HG03520 (cell line): ENCODE data around the gene PLPP7.

Experiments used
- ATAC-seq: cut with Tn5 transposase; IDR thresholded peaks from one replicate; pipeline ENCODE4 v1.9.1; 2021; ENCODE audit warnings: mild to moderate bottlenecking, moderate library complexity; ENCODE audit not compliant: unreplicated experiment

PLPP7 gene

DNA sequence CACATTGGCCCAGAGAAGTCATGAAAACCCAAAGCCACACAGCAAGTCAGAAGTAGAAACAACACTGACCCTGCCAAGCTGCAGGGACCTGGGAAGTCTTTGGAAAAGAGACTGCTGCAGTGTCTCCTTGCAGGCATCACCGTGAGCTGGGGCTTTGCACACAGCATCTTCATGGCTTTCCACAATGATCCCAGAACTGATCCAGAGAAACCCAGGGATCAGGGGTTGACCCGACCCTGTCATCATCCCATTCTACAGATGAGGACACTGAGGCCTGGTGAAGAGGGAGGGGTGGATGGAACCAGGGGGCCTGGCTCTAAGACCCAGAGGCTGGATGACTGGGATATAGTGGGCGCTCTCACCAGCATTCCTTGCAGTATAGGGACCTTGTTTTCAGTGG, 8.9 kb upstream of the PLPP7 start:
- ATAC-seq, result no peak

DNA sequence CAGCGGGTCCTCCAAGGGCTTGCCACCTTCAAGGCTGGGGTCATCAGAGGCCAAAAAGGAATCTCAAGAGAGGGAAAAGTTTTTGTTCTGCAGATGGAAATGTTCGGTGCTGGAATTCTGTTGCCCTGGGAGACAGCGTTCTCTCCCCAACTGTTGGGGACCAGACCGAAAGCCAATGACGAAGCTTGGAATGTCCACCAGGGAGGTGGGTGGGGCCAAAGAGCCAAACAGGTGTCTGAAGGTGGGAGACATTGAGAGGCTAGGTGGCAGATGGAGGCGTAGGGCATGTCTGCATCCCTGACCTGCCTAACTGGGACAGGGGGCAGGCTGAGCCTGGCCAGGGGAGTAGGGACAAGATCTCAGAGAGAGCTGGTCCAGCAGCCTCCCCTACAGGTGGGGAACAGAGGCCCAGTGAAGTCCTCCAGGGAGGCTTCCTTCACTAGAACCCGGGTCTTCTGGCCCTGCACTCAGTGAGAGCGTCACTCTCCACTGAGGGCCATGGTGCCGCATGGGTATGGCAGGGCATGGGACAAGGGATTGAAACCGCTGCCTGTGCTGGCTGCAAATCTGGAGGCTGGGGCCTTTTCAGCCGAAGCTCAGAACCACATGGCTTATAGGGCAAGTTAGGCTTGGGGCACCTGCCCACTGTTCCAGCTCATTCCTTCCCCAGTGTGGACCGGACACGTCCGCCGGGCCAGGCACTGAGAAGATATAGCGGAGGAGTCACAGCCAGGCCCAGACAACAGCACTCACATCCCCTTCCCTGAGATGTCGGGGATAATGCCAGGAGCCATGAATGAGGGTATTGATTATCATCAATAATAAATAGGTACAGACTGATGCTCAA, 8.2 kb upstream of the PLPP7 start:
- ATAC-seq, result no peak

DNA sequence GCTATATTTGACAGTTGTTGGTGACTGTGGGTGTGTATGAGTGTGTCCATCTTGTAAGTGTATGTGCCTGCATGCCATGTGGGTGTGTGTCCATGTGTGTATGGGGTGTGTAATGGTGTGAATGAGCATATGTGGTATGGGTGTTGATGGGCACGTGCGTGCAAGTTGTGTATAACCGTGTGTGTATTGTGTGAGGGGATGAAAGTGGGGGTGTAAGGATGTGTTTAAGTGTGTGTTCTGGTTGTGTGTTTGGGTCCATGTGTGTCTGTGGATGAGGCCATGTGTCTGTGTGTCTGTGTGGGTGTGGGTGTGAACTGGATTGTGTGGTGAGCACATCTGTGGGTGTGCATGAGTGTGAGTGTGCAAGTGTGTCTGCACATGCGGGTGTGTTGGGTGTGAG, 7.3 kb upstream of the PLPP7 start:
- no peak for ATAC-seq

DNA sequence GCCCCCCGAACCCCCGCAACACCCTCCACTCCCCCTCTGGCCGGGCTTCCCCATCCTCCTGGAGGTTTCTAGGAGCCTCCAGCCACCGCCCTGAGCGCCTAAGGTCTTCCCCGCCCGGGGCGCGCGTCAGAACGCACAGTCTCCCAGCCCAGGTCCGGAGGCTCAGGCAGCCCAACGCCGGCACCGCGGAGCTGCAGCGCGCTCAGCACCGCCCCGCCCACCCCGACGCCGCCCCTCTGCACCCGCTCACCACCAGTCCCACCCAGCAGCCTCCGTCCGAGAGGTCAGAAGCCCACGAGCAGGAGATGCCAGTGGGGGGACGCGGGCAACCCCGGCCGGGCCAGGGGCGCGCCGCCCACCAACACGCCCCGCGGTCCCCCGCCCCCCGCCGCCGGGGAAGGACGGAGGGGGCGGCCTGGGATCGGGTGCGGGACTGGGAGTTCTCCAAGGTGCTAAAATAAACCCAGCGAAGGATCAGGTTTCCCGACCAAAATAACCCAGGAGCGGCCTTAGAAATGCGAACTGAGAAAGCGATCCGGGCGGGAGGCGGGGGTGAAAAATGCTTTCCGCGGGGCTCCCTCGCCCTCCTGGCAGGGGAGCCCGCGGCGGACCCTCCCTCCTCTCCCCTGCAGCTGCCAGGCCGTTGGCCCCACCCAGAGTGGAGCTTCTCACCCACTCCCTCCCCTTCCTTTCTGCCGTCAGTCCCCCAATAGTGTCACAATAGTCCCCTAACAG, 6.7 kb upstream of the PLPP7 start:
- no peak for ATAC-seq

DNA sequence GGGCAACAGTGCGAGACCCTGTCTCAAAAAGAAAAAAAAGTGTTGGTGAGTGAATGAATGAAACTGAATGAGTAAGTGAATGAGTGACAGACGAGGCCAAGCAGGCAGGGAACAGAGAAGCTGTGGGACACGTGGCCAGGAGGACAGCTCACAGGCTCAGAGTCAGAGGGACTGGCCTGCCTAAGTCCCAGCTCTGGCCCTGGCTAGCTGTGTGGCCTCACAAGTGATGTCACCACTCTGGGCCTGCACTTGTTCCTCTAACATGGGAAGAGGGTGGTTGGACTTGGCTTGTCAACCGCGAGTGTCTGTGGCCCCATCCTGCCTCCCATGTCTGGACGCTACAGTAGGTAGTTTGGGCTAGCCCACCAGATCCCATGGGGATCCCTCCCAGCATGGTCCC, 4.7 kb upstream of the PLPP7 start:
- ATAC-seq, result no peak

DNA sequence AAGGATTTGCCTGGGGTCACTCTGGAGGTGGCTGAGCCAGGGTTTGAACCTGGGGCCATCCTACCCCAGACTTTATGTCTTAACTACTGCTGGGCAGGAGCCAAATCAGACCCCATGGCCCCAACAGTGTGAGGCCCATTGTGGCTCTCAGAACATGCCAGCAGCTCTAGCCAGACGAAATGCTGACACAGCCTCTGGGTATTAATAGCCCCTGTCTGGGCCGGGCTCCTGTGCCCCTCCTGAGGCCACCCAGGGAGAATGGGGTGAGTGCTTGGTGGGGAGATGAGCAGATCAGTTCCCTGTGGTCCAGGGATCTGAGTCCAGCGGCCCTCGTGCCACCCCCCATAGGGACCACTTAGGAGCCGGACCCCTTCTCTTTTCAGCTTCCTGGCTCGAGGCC, 2.2 kb upstream of the PLPP7 start:
- ATAC-seq, result no peak

DNA sequence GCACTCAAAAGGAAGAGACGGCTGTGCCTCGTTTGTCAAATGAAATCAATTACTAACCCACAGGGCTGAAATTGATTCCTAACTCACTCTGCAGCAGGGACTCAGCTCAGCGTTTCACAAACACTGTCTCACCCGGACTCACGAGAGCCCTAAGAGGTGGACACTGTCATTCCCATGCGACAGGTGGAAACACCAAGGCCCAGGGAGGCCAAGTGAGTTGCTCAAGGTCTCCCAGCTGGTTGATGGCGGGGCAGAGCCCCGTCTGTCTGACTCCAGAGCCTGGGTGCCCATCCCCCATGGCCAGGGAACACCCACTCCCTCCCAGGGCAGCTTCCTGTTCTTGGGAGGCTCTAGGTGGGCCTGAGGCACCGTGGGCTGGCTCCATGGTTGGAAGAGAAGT, 1.3 kb upstream of the PLPP7 start:
- ATAC-seq, result no peak

DNA sequence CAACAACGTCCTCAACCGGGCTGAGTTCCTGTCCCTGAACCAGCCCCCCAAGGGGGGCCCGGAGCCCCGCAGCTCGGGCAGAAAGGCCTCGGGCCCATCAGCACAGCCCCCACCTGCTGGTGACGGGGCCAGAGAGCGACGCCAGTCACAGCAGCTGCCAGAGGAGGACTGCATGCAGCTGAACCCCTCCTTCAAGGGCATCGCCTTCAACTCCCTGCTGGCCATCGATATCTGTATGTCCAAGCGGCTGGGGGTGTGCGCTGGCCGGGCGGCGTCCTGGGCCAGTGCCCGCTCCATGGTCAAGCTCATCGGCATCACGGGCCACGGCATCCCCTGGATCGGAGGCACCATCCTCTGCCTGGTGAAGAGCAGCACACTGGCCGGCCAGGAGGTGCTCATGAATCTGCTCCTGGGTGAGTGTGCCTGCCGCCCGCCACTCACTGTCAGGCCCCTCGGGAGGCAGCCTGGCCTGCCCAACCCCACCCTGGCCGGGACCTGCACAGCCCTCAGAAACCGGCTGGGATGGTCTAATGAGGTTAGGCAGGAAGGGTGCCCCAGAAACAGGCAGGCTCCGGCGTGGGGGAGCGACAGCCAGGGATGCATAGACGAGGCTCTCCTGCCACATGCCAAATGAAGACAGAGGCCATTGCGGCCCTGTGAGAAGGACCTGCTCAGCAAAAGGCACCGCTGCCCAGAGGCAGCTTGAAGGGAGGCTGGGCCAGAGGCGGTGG, 678 bp downstream of the PLPP7 start:
- ATAC-seq, result no peak

DNA sequence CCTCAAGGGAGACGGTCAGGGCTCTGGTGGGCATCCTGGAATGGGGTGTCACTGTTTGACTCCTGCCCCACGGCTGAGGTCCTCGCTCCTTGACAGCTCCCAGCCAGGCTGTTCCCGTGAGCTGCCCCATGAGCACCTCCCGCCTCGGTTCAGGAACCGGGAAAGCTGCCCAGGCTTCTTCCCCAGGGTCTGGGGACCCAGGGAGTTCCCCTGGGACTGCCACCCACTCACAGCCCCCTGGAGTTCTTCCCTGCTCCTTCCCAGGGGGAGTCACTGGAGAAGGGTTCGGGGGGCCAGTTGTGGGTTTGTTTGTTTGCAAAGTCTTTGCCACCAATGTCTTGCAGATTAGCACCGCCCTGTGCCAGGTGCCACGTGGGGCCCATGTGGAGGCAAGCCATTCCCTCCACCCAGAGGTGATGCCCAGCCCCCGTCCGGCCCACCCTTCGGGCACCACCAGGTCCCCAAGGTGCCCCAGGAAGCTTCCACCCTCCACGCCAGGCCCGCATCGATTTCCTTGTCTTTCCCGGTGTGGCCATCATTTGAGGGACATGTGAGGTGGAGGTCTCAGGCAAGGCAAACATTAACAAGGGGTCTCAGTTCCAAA, 1.3 kb downstream of the PLPP7 start:
- no peak for ATAC-seq

DNA sequence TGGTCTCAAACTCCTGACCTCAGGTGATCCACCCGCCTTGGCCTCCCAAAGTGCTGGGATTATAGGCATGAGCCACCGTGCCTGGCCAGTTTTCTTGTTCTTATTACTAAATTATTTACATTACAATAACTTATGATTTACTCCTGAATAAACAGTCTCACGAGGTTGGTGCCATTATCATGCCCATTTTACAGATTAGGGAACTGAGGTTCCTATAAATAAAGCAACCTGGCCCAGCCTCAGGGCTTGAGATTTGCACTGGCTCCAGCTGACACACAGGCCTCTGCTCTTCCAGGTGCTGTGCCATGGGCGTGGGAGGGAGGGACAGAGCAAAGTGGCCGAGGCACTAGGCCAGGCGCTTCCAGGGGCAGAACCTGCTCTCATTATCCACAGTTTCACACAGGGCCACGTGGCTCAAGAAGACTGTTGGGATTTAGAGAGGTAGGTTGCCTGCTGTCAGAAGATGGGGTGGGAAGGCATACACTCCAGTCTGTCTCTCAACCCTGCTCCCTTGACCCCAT, 2.3 kb downstream of the PLPP7 start:
- no peak for ATAC-seq

DNA sequence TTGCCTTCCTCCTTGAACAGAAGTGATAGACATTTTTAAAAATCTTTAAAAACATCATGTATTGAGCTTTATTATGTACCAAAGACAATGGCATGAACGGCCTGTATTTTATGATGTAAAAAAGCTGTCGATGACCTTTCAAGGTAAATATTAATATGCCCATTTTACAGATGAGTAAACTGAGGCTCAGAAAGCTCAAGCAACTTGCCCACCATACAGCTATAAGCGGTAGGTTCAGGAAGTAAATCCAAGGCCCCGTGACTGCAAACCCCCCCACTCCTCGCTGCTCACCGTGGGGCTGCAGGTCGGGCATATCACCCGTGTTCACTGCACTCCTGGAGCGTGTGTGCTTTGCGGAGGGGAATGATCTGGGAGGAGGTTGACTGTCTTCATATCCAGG, 3.4 kb downstream of the PLPP7 start:
- ATAC-seq, result no peak

DNA sequence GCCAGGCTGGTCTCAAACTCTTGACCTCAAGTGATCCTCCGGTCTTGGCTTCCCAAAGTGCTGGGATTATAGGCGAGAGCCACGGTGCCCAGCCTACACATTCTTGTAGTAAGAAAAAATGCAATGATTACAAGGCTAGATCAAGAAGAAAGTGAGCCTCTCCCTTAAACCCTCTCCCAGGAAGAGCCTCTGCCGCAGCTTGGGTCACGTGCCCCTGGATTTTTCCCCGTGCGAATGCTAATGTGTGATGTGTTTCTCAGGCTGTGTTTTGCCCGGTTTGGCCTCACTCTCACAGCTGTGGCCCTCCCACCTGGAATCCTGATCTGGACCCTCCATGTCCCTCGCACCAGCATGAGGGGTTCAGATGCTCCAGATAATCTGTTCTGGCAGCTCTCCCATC, 6.9 kb downstream of the PLPP7 start:
- no peak for ATAC-seq

DNA sequence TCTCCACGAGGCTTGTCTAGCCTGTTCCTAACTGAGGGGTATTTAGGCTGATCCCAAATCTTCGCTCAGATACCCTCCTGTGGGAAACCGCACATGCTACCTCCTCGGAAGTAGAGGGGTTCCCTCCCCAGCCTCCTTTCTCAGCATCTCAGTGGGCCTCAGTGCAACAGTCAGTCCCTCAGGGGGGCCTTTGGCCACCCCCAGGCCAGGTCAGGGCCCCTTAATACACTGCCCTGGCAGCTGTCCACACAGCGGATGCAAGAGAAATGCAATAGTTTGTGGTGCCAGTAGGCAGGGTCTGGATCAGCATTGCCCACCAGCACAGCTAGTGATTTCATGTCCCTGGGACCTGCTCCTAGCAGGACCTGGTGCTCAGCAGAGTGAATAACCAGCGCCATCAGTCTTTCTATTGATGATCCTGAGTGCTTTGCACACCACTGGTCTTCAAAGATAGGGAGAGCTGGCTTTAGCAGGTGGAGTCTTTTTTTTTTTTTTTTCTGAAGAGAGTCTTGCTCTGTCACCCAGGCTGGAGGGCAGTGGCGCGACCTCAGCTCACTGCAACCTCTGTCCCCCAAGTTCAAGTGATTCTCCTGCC, 7.5 kb downstream of the PLPP7 start:
- no peak for ATAC-seq

DNA sequence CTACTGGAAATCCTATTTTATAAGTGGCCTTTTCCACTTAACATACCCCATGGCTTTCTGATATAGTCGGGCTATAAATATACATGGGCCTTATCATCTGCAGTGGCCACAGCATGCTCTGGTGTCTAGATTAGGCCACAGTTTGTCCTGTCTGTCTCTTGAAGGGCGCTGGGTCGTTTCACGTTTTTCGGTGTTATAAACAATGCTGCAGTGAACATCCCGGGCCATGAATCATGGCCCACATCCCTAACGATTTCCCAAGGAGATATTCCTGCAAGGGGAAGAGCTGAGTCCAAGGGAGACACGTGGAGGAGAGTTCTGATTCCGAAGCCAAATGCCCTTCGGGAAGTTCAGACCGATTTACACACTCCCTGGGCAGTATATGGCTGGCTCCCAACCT, 8.4 kb downstream of the PLPP7 start:
- no peak for ATAC-seq

DNA sequence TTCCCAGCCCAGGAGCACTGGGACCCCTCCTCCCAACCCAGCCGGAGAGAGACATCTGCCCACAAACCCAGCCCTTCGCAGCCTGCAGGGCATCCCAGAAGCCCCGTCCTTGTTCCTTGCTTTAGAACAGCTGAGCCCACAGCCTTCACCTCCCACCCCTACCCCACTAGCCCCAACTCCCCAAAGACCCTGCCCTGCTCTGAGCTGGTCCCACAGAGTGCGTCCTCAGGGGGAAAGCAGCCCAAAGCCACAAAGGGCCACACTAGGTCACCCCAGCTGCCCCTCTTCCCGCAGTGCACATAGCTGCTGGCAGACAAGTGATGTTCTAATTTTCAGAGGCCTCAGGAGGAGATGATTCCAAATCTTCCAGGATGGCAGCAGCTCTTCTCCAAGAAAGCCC, 8.8 kb downstream of the PLPP7 start:
- no peak for ATAC-seq

DNA sequence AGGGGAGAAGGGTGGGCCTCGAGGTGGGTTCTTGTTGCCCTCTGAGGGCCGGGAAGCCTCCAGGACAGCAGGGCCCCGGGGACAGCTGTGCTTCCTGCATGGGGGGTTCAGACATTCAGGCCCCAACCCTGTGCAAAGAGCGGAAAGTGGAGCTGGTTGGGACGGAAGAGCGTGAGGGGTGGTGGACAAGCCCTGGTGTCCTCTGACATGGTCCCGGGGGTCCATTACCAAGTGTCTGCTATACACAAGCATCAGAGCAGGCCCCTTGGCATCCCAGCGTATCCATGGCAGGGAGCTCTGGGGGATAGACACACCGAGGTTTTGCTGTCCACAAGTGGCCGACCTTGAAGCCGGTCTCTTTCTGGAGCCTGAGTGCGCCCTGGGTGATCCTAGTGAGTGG, 9.3 kb downstream of the PLPP7 start:
- no peak for ATAC-seq

DNA sequence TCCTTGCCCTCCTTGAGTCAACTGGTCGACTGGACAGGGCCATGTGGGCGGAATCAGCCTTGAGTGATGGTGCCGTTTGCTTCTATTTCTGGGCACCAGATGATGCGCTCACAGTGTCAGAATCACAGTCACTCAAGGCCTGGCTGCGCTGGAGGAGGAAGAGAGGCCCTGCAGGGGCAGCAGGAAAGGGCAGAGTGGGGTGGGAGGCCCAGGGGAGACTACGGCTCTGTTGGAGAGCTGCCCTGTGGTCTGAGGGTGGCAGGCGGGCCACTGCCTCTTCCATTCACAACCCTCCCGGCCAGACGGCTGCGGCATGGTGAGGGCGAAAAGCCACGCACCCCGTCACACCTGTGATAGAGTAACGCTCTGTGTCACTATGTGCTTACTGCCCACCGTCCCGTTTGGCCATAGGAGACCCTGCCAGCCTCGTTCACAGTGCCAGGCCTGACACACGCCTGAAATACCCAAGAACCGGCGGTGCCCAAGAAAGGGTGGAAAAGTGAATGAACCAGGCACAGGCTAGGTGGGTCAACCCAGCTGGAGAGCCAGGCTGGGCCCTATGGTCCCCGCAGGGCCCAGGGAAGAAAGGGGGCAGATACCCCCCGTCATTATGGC, 9.9 kb downstream of the PLPP7 start:
- ATAC-seq, result no peak

DNA sequence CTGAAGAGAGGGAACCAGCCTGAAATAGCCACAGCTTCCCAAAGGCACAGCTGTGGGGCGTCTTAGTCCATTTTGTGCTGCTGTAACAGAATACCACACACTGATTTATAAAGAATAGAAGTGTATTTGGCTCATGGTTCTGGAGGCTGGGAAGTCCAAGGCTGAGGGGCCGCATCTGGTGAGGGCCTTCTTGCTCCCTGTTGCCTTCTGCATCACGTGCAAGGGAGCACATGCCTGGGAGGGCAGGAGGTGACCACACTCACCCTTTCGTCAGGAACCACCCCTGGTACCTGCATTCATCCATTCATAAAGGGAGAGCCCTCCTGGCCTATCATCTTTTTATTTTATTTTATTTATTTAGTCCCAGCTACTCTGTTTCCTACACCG, 10.4 kb downstream of the PLPP7 start:
- no peak for ATAC-seq

DNA sequence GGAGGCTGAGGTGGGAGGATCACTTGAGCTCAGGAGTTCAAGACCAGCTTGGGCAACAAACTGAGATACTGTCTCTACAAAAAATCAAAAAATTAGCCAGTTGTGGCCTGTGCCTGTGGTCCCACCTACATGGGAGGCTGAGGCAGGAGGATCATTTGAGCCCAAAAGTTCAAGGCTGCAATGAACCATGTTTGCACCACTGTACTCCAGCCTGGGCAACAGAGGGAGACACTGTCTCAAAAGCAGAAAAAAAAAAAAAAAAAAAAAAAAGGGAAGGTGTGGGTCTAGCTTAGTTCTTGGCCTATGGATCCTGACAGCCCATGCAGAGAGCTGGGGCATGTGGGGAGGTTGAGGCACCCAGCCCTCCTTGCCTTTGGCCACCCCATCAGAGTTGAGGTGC, 10.9 kb downstream of the PLPP7 start:
- ATAC-seq, result no peak
